Measurements from ENCODE around the gene KLHL13.

DNA sequence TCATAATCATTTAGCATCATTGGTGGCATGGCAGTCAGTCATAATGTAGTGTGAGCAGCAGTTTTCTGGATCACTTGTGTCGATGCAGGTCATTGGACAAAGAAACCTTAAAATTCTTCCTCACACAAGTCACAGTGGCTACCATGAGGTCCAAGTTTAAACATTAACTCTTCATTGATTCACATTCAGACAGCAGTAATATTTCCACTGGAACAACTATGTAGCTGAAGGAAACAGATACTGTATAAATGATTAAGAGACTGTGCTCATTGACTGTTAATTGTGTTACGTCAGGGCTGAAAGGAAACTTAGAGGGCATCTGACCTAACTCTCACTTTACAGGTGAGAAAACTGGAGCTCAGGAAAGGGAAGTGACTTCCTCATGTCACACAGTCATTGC, 261.8 kb downstream of the KLHL13 start:
- TF ChIP-seq POLR2A (IDR thresholded peaks at IDR 0.05) (no peak), EP300 (IDR thresholded peaks at IDR 0.05) (no peak)
- TF ChIP-seq, protein P1, sequence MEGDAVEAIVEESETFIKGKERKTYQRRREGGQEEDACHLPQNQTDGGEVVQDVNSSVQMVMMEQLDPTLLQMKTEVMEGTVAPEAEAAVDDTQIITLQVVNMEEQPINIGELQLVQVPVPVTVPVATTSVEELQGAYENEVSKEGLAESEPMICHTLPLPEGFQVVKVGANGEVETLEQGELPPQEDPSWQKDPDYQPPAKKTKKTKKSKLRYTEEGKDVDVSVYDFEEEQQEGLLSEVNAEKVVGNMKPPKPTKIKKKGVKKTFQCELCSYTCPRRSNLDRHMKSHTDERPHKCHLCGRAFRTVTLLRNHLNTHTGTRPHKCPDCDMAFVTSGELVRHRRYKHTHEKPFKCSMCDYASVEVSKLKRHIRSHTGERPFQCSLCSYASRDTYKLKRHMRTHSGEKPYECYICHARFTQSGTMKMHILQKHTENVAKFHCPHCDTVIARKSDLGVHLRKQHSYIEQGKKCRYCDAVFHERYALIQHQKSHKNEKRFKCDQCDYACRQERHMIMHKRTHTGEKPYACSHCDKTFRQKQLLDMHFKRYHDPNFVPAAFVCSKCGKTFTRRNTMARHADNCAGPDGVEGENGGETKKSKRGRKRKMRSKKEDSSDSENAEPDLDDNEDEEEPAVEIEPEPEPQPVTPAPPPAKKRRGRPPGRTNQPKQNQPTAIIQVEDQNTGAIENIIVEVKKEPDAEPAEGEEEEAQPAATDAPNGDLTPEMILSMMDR (IDR thresholded peaks at IDR 0.05) = no peak

Measured in ovary (tissue), 3 donors.